Fibroblast of lung (primary cell): ENCODE results near the gene LRRTM3. TPM values are rescaled to one million over a fixed set of nuclear protein-coding genes. Genes with fewer than 3 reads are reported as not detected.
A peak's percentile ranks its signal among the peaks of the same experiment; 100 is the strongest.

Source experiments
- DNase-seq, 2 donors: peaks; one replicate each; pipeline versions ENCODE4 v3.0.0 to v3.0.0-alpha.2; 2010; ENCODE audit warnings: low read depth in 2 of 2
- H2AFZ ChIP-seq: 2 replicates; pipeline ENCODE4 v1.5.1; 2012; ENCODE audit warnings: low read length, control low read depth, inconsistent platforms
- H3K27ac ChIP-seq: 2 replicates; pipeline ENCODE4 v1.5.1; 2011; ENCODE audit warnings: low read length, control low read depth; ENCODE audit not compliant: insufficient read depth
- H3K27me3 ChIP-seq: 2 replicates; pipeline ENCODE4 v1.5.1; 2011; ENCODE audit warnings: mild to moderate bottlenecking, low read length; ENCODE audit not compliant: control insufficient read depth, insufficient read depth
- H3K36me3 ChIP-seq: 2 replicates; pipeline ENCODE4 v1.5.1; 2011; ENCODE audit warnings: low read length; ENCODE audit not compliant: control insufficient read depth, insufficient read depth
- H3K4me1 ChIP-seq: 2 replicates; pipeline ENCODE4 v1.5.1; 2011; ENCODE audit warnings: low read length; ENCODE audit not compliant: control insufficient read depth, insufficient read depth; ENCODE audit errors: extremely low read depth
- H3K4me2 ChIP-seq: 2 replicates; pipeline ENCODE4 v1.5.1; 2011; ENCODE audit warnings: low read length, control low read depth; ENCODE audit not compliant: insufficient read depth; ENCODE audit errors: extremely low read depth
- H3K4me3 ChIP-seq, 4 experiments: fragments of 200-600 bp in 1 of 4; sonication (generic) in 1 of 4; replicated peaks in 1 of 4; 2 replicates each; pipeline ENCODE4 v1.5.1; 2011 to 2016; ENCODE audit warnings: low read length in 4 of 4, low read depth in 3 of 4, mild to moderate bottlenecking in 3 of 4, control low read depth in 2 of 4, inconsistent platforms in 1 of 4, mixed read lengths in 1 of 4; ENCODE audit not compliant: insufficient read depth in 1 of 4; ENCODE audit errors: control extremely low read depth in 1 of 4
- H3K79me2 ChIP-seq: 2 replicates; pipeline ENCODE4 v1.5.1; 2012; ENCODE audit warnings: mild to moderate bottlenecking, low read length, inconsistent platforms; ENCODE audit not compliant: control insufficient read depth, insufficient read depth
- H3K9ac ChIP-seq: 2 replicates; pipeline ENCODE4 v1.5.1; 2011; ENCODE audit warnings: mild to moderate bottlenecking, low read length, control low read depth; ENCODE audit not compliant: insufficient read depth
- H3K9me3 ChIP-seq: 2 replicates; pipeline ENCODE4 v1.5.1; 2012; ENCODE audit warnings: low read depth, low read length; ENCODE audit not compliant: control insufficient read depth, insufficient read depth
- H4K20me1 ChIP-seq: 2 replicates; pipeline ENCODE4 v1.5.1; 2011; ENCODE audit warnings: low read length; ENCODE audit not compliant: control insufficient read depth, insufficient read depth; ENCODE audit errors: extremely low read depth
- CTCF ChIP-seq, 2 donors: IDR thresholded peaks in 1 of 2; conservative IDR thresholded peaks in 1 of 2; 1 replicate in 1 of 2; 2 replicates in 1 of 2; pipeline ENCODE4 v1.5.1; 2011 to 2012; ENCODE audit warnings: low read length in 2 of 2, control low read depth in 1 of 2, inconsistent platforms in 1 of 2, low read depth in 1 of 2, mild to moderate bottlenecking in 1 of 2
- EZH2 ChIP-seq: IDR thresholded peaks from 2 replicates; pipeline ENCODE4 v1.5.1; 2012; ENCODE audit warnings: low read length, control low read depth, mild to moderate bottlenecking; ENCODE audit errors: missing control alignments
- polyA plus RNA-seq, 2 donors: library from polyadenylated mRNA; depleted of rRNA in 1 of 2; stranded (reverse) in 1 of 2; unstranded in 1 of 2; fragments of >200 nt; gene quantifications; 2 replicates each; pipeline ENCODE4 v1.2.1, GENCODE V29; 2011 to 2012; ENCODE audit warnings: missing spikeins in 1 of 2
- total RNA-seq: library from RNA; depleted of rRNA; stranded (reverse); fragments of >200 nt; gene quantifications from 2 replicates; pipeline ENCODE4 v1.2.1, GENCODE V29; 2014

The LRRTM3 gene
- total and polyA plus RNA-seq, 2 donors (not counting 1 experiment from before 2014, with no cell fraction given) = not detected

- Histone ChIP-seq H3K36me3 (no peaks in the 10 kb centered on the region), H3K4me3 (no peak overlapping the region), H3K4me2 (no peak overlapping the region), H4K20me1 (no peaks in the 10 kb centered on the region), H3K9ac (no peak overlapping the region), H2AFZ (no peak overlapping the region), H3K9me3 (no peaks in the 10 kb centered on the region), H3K27ac (no peak overlapping the region), H3K4me1 (no peaks in the 10 kb centered on the region), H3K79me2 (no peaks in the 10 kb centered on the region), H3K27me3 (no peaks in the 10 kb centered on the region)
- DNase-seq = peak in 1 of 2 donors; percentile 4
- TF ChIP-seq EZH2 (no peak), CTCF (conservative IDR thresholded peaks at IDR 0.05 in 1 of 2, IDR thresholded peaks at IDR 0.05 in 1 of 2; ENCODE audit: low read depth in 1 of 2, low read length in 2 of 2) (no peak)
These were observed 150.3 kb downstream of the LRRTM3 start for GRCh38 chr10:67076144-67076543.

GRCh38 chr10:67077376-67077775 is 151.5 kb downstream of the LRRTM3 start:
- TF ChIP-seq CTCF (conservative IDR thresholded peaks at IDR 0.05 in 1 of 2, IDR thresholded peaks at IDR 0.05 in 1 of 2; ENCODE audit: low read depth in 1 of 2, low read length in 2 of 2) (no peak), EZH2 (no peak)
- no peak overlapping the region for H3K9ac ChIP-seq

GRCh38 chr10:67079126-67079525 is 153.3 kb downstream of the LRRTM3 start:
- Histone ChIP-seq H3K27me3 (no peaks in the 10 kb centered on the region), H3K4me2 (no peak overlapping the region), H4K20me1 (no peaks in the 10 kb centered on the region), H3K79me2 (no peaks in the 10 kb centered on the region), H3K9me3 (no peaks in the 10 kb centered on the region), H3K9ac (no peak overlapping the region), H3K4me1 (no peaks in the 10 kb centered on the region), H3K27ac (no peak overlapping the region), H3K36me3 (no peaks in the 10 kb centered on the region), H2AFZ (no peak overlapping the region), H3K4me3 (no peak overlapping the region)
- DNase-seq = peak in 1 of 2 donors; percentile 10
- TF ChIP-seq EZH2 (no peak), CTCF (conservative IDR thresholded peaks at IDR 0.05 in 1 of 2, IDR thresholded peaks at IDR 0.05 in 1 of 2; ENCODE audit: low read depth in 1 of 2, low read length in 2 of 2) (no peak)

More at GRCh38 chr10:67077376-67077775, 151.5 kb downstream of the LRRTM3 start:
- Histone ChIP-seq H3K4me1 (no peaks in the 10 kb centered on the region), H3K4me3 (no peak overlapping the region), H3K36me3 (no peaks in the 10 kb centered on the region), H3K4me2 (no peak overlapping the region), H3K9me3 (no peaks in the 10 kb centered on the region), H2AFZ (no peak overlapping the region), H4K20me1 (no peaks in the 10 kb centered on the region), H3K27ac (no peak overlapping the region), H3K27me3 (no peaks in the 10 kb centered on the region), H3K79me2 (no peaks in the 10 kb centered on the region)
- peak in 1 of 2 donors; percentile 67 for DNase-seq
